EH (cell line): ENCODE data around the gene S100A3.

ENCODE experiments used
- DNase-seq: peaks from one replicate; pipeline ENCODE4 v3.0.0-alpha.2; 2015; ENCODE audit warnings: low read depth

The S100A3 gene

GRCh38 chr1:153547560-153548551, 1.2 kb downstream of the S100A3 start:
- DNase-seq, result no peak

DNA sequence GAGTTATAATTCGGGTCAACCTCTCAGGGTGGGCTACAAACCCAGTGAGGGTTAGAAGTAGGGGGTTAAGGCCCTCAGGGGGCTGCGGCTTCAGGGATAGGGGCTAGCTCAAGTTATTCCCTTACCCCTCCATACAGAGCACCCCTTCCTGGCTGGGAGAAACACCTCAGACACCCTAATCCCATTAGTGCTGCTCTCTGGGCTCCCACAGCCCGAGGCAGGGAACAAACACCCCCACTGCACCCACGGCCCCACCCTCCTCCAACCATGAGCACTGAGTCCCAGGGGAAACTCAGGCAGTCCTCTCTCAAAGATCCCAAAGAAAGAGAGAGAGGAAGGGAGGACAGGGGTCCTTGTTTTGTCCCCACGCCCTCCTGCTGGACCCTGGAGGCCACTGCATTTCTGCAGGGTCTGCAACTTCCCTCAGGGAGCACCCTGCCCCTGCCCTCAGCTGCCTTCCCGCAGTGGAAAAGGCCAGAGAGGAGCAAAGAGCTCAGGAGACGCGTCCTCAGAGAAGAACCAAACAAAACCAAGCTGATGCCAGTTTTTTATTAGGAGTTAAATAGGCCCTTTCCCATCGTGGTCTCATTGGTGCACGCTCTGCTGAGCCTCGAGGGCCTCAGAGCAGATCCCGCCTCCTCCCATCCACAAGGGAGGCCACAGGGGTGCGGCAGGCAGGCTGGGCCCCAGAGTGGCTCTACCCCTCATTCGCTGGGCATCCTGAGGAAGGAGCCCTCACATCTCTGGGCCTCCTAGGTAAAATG, 2.1 kb downstream of the S100A3 start:
- DNase-seq, result no peak

GRCh38 chr1:153546371-153546770, 2.7 kb downstream of the S100A3 start:
- no peak for DNase-seq

DNA sequence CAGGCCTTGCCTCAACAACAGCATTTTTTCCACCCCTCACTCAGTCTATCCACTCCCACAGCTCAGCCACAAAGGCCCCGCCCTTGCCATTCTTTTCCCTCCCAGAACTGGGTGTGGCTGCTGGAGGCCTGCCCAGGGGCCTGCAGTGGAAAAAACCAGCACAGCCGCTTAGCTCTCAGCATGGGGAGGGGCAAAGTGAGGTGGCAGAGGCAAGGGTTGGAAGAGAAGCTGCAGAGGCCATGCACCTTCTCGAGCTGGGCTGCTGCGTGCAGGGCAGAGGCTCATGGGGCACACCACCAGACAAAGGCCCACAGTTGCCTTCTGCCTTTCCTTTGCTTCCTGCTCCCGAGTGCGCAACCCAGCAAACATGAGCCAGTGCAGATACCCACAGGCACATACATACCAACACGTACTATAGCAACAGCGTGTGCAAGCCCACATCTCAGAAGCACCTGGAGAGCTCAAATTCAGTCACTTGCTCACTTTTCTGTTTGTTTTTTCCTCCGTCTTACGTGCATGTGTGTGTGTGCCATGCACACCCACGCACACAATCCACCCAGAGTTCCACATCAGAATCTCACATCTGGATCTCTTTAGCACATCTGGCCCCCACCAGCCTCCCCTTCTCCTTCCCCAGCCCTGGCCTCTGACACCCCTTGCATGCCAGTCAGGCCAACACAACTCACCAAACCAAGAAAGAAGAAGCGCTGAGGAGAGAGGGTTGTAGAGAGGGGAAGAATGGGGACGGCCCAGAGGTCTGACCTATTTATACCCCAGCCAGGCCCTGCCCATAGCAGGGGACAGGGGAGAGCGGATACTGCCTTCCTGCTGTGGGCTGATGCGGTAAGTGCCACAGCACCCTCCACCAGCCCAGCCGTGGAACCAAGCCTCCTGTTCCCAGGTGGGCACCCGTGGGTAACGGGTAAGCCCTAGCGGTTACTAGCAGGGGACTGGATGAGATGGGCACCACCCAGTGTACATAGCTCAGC, 3.7 kb downstream of the S100A3 start, which contains the start of gene S100A4:
S100A4 (minus strand) TSS at position 740 of the 989 bp plus-strand sequence. CDS start 1,012 bp downstream, outside the sequence.
- peak; percentile 96 for DNase-seq

- no peak for DNase-seq
Measured at GRCh38 chr1:153544453-153545066, 4.5 kb downstream of the S100A3 start.

DNA sequence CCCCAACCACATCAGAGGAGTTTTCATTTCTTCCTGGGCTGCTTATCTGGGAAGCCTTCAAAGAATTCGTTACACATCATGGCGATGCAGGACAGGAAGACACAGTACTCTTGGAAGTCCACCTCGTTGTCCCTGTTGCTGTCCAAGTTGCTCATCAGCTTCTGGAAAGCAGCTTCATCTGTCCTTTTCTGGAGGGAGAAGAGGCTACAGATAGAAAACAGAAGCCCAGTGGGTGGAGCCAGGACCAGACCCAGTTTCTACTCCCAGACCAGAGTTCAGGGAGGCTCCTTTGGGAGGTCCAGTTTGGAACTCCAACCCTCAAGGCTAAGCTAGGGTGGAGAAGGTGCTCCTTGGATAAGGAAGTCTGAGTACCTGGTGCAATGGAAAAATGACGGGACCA, 5.3 kb downstream of the S100A3 start:
- DNase-seq, result no peak

DNA sequence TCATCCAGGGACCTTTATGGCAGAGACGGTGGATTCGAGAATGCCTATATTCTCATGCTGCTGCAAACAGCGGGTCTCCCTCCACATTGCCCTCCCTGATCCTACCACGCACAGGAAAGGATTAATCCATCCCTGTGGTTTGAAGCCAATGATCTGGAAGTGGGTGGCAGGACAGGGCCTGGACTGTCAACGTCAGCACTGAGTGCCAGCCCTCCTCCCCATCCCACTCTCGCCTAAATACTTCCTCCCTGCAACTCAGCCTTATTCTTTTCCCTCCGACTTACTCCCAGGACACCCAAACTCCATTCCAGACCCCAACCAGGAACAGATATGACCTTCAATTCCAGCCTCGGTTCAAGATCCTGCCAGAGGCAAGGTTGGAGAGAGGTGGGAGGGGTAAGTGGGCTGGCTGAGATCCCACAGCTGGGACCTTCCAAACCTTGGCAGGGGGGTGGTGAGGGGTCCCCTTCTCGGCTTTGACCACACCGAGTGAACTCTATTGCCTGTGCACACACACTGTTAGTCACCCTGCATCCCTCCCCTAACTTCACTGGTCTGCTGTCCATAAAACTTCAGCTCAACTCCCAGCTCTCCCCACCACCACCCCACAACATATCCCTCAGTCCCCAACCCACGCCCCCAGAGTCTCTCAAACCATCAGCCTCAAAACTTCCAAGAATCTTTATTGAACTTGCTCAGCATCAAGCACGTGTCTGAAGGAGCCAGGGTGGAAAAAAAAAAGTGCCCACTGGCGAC, 5.9 kb downstream of the S100A3 start:
- no peak for DNase-seq

- DNase-seq, result no peak
Measured at GRCh38 chr1:153541641-153542590, 7.1 kb downstream of the S100A3 start.

- peak; percentile 69 for DNase-seq
Measured at GRCh38 chr1:153540394-153541361, 8.4 kb downstream of the S100A3 start, which contains the start of gene S100A5. S100A5 (minus strand) TSS chr1:153540934; CDS start chr1:153540191, 743 bp downstream.

GRCh38 chr1:153539395-153540093, 9.5 kb downstream of the S100A3 start:
- no peak for DNase-seq

GRCh38 chr1:153538315-153538821, 10.7 kb downstream of the S100A3 start:
- DNase-seq, result peak; percentile 68

DNA sequence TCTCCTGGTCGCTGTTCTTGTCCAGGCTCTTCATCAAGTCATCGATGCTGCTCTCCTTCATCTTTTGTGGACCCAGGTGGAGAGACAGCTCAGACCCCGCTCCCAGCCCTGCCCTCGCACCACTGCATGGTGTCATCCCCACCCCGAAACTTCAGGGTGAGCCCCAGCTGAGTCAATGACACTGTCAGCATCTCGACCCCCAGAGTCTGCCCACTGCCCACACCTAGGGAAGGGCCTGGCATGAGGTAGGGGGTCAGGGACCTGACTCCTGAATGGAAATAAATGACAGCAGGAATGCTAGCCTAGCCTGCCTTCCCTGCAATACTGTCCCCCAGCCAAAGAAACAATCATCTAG, 11.7 kb downstream of the S100A3 start:
- DNase-seq, result no peak

- DNase-seq, result no peak
Measured at GRCh38 chr1:153536671-153537375, 12.2 kb downstream of the S100A3 start.

DNA sequence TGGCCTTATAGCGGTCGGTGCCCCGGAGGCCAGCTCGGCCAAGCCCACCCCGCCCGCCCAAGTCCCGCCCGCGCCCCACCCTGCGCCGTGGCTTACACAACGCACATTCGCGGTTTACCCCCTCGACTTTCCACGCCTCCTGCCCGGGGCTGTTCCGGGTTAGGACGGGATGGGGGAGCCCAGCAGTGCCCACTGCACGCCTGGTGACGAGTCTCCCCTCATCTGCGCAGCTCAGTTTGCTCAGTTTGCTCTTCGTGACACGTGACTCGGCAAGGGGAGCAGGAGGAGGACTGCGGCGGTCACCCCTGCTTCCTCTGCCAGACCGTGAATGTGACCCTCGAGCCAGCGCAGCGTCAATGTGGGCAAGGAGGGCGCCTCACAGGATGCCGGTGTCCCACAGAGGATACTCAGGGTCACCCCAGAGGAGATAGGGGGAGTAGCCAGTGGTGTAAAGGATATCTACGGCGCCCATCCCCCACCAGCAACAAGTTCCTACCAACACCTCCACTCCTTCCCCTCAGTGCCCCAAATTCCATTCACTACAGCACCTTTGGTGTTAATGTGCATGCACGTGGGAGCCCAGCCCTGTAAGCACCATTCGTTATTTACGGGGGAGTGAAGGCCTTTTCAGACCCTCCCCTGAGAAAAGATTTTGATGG, 12.9 kb downstream of the S100A3 start:
- peak; percentile 96 for DNase-seq

GRCh38 chr1:153535242-153536011, 13.6 kb downstream of the S100A3 start, which contains the start of gene S100A6:
S100A6 (minus strand) TSS chr1:153535991; CDS start chr1:153535339, 652 bp downstream.
- peak; percentile 64 for DNase-seq
